Glomerular visceral epithelial cell (primary cell): ENCODE measurements around the gene LRRC23.
"Not testable (repeated sequence)": the region's sequence is repeated elsewhere in the genome, so short reads cannot be mapped to it uniquely, and the experiment has no call there.

Experiments
- DNase-seq: peaks from one replicate; pipeline ENCODE4 v3.0.0-alpha.2; 2016; ENCODE audit errors: extremely low spot score

Gene LRRC23, protein sequence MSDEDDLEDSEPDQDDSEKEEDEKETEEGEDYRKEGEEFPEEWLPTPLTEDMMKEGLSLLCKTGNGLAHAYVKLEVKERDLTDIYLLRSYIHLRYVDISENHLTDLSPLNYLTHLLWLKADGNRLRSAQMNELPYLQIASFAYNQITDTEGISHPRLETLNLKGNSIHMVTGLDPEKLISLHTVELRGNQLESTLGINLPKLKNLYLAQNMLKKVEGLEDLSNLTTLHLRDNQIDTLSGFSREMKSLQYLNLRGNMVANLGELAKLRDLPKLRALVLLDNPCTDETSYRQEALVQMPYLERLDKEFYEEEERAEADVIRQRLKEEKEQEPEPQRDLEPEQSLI

DNA sequence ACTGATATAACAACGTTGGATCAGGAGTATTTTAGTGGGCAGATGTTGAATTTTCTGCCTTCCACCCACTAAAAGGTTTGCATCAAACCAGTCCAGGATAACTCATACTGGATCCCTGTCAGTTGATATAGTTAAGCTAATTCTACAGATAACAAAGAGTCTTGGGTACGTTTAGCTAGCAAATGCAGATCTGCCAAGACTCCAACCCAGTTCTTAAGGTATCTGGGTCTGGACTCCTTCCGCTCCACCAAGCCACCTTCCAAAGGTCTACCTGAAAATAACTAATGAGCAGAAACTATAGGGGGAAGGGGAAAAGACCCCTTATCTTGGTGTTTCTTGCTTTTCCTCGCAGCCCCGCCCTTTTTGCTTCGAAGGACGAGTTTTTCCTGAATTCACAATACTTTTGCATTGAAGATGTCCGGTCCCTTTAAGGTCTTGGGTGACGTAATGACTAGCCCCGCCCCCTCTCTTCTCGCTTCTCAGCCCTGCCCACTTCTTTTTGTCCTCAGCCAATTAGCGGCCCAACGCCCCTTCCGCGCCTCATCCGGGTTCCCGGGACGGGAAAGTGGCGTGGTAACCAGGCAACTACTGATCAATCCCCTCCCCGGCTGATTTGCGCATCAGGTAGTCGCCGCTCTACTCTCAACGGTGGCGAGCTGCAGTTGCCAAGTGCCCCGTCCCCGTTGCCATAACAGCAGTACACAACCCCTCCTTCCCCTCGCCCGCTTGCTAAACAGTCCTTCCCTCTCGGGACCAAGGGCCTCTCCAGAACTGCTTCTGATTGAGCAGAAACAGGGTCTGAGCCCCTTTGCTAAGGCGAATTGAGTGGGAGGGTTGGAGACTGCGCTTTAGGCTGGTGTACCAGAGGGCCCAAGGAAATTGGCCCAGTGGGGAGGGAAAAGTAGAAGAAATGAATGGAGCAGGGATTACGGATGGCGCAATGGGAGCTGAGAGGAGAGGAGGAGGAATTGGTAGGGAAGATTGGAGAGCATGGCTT is at the start of gene LRRC23:
Gene LRRC23 (plus strand): TSS at position 543 of the 997 bp plus-strand sequence. CDS start 812 bp downstream, outside the sequence.
- DNase-seq: peak; percentile 93

DNA sequence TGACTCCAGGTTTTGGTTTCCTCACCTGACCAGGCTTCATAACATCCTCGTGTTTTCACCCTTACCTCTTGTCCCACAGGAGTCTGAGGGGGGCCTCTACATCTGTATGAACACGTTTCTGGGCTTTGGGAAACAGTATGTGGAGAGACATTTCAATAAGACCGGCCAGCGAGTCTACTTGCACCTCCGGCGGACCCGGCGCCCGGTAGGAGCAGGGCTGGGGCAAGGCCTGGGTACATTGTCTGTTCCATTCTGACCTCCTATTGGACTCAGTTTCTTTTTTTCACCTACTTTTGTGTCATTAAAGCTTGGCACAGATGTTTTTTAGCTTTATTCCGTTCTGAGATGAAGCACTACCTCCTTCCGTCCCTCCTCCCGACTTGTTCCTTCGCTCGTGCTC is 49.3 kb upstream of the LRRC23 start:
- DNase-seq: no peak

DNA sequence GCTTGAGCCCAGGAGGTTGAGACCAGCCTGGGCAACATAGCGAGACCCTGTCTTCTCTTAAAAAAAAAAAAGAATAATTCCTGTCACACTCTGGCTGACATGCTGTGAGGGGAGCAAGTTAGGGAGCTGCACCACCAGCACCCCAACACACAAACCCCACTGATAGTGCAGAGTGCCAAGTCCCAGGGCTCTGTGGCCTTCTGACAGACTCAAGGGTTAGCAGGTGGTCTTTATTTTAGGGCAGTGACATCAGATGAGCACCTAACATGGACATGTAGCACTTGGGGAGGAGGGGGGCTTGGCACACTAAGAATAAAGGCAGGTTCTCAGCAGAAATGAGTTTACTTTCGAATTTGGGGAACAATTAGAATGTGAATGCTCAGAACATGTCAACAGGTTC is 45.8 kb upstream of the LRRC23 start:
- DNase-seq: no peak

DNA sequence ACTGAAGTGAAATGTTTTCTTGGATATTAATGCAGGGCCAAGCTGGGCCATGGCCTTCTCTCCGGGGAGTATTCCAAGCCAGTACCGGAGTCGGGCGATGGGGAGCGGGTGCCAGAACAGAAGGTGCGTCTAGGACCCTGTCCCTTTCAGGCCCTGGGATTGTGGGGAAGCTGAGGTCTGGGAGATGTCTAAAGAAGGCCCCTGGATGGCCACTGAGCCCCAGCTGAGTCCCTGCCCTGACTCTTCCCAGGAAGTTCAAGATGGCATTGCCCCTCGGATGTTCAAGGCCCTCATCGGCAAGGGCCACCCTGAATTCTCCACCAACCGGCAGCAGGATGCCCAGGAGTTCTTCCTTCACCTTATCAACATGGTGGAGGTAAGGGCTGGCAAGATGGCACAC is 44.5 kb upstream of the LRRC23 start:
- DNase-seq: no peak

DNA sequence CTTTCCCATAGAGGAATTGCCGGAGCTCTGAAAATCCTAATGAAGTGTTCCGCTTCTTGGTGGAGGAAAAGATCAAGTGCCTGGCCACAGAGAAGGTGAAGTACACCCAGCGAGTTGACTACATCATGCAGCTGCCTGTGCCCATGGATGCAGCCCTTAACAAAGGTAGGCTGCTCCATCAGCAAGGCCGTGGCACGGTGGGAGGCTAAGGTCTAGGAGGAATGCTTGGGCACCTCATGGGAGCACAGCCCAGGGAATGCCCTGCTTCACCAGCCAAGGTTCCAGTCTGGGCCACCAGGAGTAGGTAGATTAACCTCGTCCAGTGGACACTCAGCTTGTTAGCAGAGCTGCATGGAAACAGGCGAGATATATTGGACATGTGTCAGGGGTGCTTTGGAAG is 43.7 kb upstream of the LRRC23 start:
- no peak for DNase-seq

DNA sequence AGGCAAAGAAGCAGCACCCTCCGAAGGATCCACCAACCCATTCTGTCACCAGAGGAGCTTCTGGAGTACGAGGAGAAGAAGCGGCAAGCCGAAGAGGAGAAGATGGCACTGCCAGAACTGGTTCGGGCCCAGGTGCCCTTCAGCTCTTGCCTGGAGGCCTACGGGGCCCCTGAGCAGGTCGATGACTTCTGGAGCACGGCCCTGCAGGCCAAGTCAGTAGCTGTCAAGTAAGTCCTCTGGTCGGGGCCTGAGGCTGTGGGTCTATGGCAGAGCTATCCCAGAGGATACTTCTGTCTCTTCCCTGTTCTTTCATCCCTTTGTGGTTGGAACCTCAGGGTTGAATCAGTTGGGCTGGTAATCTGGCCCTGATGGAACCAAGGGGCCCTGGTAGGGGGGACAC is 43.2 kb upstream of the LRRC23 start:
- no peak for DNase-seq

DNA sequence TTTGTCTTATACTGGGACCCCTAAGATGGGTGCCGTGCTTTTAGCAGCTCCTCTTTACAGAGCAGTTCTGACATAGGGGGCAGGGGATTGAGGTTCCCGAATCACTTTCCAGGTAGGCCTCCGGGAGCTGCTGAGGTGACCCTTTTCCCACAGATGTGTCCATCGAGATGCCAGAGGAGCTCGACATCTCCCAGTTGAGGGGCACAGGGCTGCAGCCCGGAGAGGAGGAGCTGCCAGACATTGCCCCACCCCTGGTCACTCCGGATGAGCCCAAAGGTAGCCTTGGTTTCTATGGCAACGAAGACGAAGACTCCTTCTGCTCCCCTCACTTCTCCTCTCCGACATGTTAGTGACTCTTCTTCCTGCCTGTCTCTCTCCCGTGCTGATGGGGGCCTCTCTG is 41.6 kb upstream of the LRRC23 start:
- DNase-seq: no peak

DNA sequence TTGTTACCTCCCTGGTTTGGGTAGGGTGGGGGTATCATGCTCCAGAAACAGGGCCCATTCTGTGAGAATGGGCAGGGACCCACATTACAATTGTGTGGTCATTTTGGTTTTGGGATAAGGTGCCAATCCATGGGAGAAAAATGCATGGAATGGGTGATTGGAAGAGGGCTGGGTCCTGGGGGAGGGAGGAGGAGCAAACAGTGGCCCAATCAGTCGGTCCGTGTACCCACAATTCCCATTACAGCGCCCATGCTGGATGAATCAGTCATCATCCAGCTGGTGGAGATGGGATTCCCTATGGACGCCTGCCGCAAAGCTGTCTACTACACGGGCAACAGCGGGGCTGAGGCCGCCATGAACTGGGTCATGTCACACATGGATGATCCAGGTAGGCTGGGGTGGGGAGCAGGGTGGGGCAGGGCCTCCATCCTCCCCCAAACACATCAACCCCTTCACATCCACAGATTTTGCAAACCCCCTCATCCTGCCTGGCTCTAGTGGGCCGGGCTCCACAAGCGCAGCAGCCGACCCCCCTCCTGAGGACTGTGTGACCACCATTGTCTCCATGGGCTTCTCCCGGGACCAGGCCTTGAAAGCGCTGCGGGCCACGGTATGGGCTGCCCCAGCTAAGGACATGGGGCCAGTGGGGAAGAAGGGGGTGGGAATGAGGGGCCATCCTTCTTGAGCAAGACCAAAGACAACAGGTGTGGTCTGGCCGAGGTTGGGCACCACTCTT is 40.9 kb upstream of the LRRC23 start:
- no peak for DNase-seq

DNA sequence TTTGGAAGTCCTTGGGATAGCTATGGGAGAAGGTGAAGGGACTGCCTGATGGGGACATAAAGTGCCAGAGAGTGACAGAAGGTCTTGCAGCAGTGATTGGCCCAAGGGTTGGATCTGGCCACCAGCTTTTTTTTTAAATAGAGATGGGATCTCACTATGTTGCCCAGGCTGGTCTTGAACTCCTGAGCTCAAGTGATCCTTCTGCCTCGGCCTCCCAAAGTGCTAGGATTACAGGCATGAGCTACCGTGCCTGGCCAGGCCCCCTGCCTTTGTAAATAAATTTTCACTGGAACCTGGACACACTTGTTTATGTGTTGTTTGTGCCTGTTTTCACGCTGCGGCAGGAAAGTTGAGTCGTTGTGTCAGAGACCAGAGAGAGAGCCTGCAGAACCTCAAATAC is 39.3 kb upstream of the LRRC23 start:
- DNase-seq: not testable (repeated sequence)

DNA sequence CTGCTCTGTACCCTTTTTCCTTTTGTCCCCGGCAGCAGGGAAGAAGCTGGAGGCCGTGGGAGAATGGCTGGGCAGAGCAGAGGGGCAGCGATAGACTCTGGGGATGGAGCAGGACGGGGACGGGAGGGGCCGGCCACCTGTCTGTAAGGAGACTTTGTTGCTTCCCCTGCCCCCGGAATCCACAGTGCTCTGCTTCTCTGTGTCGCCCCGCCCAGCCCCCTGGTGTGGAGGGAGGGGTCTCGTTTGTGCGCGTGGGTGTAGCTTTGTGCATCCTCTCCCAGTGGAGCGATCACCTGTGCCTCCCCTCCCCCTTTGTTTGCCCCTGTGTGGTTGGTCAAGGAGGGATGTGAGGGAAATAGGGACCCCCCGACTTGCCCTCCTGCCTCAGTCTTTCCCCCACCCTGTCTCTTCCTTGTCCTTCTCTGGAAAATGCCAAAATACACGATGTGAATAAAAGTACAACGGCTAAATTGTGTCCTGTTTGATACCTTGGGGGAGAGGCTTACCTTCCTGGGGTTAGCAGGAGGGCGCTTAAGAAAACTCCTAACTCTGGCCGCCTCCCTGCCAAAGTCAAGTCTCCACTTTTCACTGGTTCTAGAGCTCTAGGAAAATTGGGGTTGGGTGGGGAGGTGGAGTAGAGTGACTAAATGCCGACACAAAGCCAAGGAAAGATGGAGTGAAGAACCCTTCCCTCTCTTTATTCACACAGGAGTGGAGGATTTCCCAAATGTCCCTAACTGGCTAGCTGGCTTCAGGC is 38.3 kb upstream of the LRRC23 start:
- no peak for DNase-seq

DNA sequence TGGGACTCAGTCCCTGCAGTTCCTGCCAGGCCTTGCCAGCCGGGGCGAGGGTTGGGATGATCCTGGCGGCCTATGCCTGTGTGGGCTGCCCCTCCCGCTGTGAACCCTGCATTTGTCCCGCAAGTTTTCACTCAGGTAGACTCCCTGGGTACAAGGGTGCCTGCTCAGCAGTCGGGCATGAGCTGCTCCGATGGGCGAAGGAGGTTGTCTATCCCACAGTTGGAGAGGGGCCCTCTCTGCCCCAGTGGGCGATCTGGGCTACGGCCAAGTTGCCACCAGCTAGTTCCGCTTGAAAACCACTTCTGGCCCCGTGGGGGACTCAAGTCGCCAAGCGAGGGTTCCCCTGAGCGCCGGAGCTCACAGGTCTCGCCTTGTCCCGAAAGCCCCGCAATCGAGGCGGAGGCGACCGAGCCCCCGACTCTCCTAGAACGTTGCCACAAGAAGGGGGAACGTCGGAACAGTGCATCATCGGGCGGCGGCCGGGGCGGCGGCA is 37.7 kb upstream of the LRRC23 start:
- DNase-seq: no peak

DNA sequence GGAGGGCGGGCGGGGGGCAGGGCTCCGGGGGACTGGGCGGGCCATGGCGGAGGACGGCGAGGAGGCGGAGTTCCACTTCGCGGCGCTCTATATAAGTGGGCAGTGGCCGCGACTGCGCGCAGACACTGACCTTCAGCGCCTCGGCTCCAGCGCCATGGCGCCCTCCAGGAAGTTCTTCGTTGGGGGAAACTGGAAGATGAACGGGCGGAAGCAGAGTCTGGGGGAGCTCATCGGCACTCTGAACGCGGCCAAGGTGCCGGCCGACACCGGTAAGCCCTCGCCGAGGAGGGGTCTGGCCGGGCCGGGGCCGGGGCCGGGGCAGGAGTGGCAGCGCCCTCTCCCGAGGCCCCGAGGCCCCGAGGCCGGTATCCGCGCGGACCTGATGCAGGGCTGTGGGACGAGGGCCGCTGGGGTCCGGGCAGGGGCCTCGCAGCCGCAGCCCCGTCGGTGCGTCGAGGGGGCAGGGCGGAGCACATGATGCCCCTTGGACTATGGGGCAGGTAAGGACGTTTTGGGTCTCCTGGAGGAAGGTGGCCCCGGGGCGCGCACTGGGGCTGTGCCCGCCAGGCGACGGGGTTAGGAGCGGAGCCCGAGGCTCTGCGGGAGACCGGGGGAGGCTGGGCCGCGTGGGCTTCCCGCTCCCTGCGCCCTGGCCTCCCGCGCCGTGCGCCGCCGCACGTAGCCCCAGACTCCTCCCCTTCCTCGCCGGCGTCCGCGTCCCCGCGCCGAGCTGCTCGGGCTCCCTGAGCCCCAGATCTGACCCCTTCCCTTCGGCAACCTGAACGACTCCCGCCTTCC is 37.0 kb upstream of the LRRC23 start, which contains the start of gene TPI1:
Gene TPI1 (plus strand): TSS at position 119 of the 798 bp plus-strand sequence. CDS start 36 bp downstream, at position 155.
- peak; percentile 88 for DNase-seq

DNA sequence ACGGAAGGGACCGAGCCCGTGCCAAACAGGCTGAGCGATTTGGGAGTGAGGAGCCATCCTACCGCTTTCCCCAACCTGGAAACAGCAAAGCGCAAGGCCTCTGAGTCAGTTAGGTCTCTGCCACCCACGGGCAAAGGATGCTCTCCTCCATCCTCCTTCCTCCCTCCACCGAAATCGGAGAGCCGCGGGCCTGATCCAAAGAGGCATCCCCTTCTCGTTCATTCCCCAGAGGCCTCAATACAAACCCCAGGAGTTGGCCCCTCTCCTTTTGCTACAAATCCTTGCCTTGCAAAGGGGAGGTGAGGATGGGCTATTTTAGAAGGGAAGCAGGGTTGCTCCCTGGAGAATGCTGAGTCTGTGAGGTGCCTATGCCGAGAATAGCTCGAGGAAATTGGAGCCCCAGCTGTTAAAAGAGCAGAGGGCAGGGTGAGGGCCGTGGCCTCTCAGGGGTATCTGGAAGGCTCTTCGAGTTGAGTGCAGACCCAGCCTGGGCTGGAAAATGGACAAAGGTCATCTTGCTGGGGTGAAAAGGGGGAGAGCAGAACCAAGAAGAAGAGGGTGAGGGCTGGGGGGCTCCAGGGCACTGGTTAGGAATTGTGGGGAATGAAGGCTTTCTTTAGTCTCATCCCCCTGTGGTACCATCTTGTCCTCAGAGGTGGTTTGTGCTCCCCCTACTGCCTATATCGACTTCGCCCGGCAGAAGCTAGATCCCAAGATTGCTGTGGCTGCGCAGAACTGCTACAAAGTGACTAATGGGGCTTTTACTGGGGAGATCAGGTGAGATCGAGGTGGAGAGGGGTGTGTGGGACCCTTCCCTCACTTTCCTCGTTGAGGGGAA is 36.2 kb upstream of the LRRC23 start:
- DNase-seq: no peak

DNA sequence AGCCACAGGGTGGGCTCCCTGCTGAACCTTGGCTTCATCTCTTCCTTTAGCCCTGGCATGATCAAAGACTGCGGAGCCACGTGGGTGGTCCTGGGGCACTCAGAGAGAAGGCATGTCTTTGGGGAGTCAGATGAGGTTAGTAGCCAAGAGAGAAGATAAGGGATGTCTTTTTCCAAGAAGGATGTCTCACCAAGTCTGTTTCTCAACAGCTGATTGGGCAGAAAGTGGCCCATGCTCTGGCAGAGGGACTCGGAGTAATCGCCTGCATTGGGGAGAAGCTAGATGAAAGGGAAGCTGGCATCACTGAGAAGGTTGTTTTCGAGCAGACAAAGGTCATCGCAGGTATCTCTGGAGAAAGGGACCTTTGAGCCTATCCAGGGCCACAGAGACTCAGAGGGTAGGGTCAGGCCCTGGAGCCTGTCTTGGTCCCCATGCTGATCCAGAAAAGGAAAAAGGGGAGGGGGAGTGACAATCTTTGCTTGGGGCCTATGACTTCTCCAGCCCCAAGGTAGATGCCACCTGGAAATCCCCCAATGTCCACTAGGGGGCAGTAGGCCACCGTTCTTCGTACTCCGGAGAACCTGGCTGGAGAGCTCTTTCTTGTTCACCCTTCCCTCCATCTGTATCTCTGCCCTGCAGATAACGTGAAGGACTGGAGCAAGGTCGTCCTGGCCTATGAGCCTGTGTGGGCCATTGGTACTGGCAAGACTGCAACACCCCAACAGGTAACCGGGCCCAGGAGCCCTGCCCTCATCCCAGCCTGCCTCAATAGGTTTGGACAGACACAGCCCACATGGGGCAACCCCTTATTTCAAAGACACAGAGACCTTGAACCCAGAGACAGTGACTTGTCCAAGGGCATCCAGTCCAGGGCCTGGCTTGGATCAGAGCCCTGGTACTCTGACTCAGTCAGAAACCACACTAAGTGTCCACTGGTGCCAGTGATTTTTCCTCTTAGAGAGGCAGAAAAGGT is 35.3 kb upstream of the LRRC23 start:
- DNase-seq: peak; percentile 81

DNA sequence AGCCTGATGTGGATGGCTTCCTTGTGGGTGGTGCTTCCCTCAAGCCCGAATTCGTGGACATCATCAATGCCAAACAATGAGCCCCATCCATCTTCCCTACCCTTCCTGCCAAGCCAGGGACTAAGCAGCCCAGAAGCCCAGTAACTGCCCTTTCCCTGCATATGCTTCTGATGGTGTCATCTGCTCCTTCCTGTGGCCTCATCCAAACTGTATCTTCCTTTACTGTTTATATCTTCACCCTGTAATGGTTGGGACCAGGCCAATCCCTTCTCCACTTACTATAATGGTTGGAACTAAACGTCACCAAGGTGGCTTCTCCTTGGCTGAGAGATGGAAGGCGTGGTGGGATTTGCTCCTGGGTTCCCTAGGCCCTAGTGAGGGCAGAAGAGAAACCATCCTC is 34.3 kb upstream of the LRRC23 start:
- DNase-seq: not testable (repeated sequence)

DNA sequence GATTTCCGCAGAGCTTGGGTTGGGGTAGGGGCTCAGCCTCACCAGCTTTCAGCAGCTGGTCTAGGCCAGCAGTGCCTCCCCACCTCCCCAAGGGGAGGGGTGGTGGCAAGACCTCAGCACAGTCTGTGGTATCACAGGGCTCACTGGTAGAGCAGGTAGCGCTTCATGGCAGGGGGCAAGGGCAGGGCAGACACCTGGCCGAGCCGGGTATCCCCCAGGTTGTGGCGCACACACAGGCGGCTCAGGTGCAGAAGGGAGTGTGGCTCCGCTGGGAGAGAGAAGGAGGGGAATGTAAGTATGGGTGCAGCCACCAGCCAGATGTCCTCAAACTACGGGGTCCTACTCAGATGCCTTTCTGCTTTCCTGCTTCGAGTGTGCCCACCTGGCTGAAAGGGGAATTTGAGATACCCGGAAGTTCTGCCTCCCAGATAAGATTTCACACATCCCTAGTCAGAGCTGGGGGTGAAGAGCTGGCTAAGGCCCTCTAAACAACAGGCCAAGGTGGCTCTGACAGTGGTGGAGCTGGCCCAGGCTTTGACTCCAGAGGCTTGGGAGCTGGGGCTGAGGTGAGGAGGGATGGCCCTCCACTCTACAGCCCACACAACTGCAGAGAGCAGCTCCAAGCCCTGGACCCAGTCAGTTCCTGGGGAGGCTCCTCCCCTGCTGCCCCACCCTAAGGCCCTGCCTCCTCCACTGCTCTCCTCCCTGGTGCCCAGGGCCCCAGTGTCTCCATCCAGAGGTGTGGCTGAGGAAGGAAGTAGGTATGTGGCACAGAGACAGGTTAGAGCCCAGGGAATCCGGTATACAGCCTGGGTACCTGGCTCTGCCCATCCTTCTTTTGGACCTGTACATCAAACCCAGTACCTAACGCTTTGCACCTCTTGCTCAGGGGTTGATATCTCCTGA is 33.3 kb upstream of the LRRC23 start:
- peak; percentile 71 for DNase-seq
